Coronary artery (tissue), 2 donors: Measurements from ENCODE around the gene XPO4.

ENCODE experiments used
- DNase-seq: peaks from one replicate; pipeline ENCODE4 v3.0.0-alpha.2; 2017; ENCODE audit warnings: low spot score
- H3K27ac ChIP-seq, 2 donors: fragments of 200-600 bp; sonication (generic); one replicate each; pipeline ENCODE4 v1.5.1; 2016 to 2019
- H3K4me3 ChIP-seq: fragments of 200-600 bp; sonication (generic); 2 replicates; pipeline ENCODE4 v1.5.1; 2016; ENCODE audit warnings: mild to moderate bottlenecking, moderate library complexity
- CTCF ChIP-seq: fragments of 200-600 bp; sonication (generic); IDR thresholded peaks from one replicate; pipeline ENCODE4 v1.5.1; 2019; ENCODE audit warnings: antibody characterized with exemption

XPO4 gene

GRCh38 chr13:20782116-20782708 lies 120.3 kb downstream of the XPO4 start:
- no peak for TF ChIP-seq CTCF
- Histone ChIP-seq H3K4me3 (no peak overlapping the region), H3K27ac (no peak overlapping the region)
- DNase-seq, result no peak

- no peak for TF ChIP-seq CTCF
- no peak overlapping the region for H3K27ac ChIP-seq
- no peak overlapping the region for H3K4me3 ChIP-seq
- no peak for DNase-seq
These were observed 122.2 kb downstream of the XPO4 start for GRCh38 chr13:20780317-20780716.

- no peak overlapping the region for H3K27ac ChIP-seq
- no peak for TF ChIP-seq CTCF
- no peak for DNase-seq
These were observed 123.1 kb downstream of the XPO4 start for GRCh38 chr13:20779405-20779804.

GRCh38 chr13:20778311-20778710 lies 124.2 kb downstream of the XPO4 start:
- Histone ChIP-seq H3K4me3 (no peak overlapping the region), H3K27ac (no peak overlapping the region)
- DNase-seq, result no peak
- no peak for TF ChIP-seq CTCF

More at GRCh38 chr13:20779405-20779804, 123.1 kb downstream of the XPO4 start:
- no peak overlapping the region for H3K4me3 ChIP-seq

GRCh38 chr13:20776751-20777150 lies 125.8 kb downstream of the XPO4 start:
- Histone ChIP-seq H3K4me3 (no peak overlapping the region), H3K27ac (no peak overlapping the region)
- no peak for DNase-seq
- no peak for TF ChIP-seq CTCF

GRCh38 chr13:20775961-20776360 lies 126.6 kb downstream of the XPO4 start:
- Histone ChIP-seq H3K4me3 (no peak overlapping the region), H3K27ac (no peak overlapping the region)
- no peak for TF ChIP-seq CTCF
- DNase-seq, result no peak

GRCh38 chr13:20774746-20775145 lies 127.8 kb downstream of the XPO4 start:
- no peak overlapping the region for H3K27ac ChIP-seq
- no peak for TF ChIP-seq CTCF
- no peak overlapping the region for H3K4me3 ChIP-seq
- no peak for DNase-seq
